GOT3 (cell line): Measurements from ENCODE around the gene PCAT6.

Source experiments
- DNase-seq: peaks from one replicate; lab custom pipeline; 2025; ENCODE audit warnings: mixed read lengths; lab: John Stamatoyannopoulos, UW

PCAT6 gene

GRCh38 chr1:202850593-202851362, 40.0 kb downstream of the PCAT6 start:
- no peak for DNase-seq

GRCh38 chr1:202852163-202852904, 41.6 kb downstream of the PCAT6 start:
- no peak for DNase-seq

- no peak for DNase-seq
Observed at GRCh38 chr1:202854787-202855186, 44.0 kb downstream of the PCAT6 start.

GRCh38 chr1:202856014-202856413, 45.3 kb downstream of the PCAT6 start:
- DNase-seq: no peak

GRCh38 chr1:202857136-202857610, 46.4 kb downstream of the PCAT6 start:
- DNase-seq: no peak

GRCh38 chr1:202858331-202858730, 47.6 kb downstream of the PCAT6 start:
- DNase-seq: no peak

- DNase-seq: no peak
Observed at GRCh38 chr1:202858789-202859414, 48.1 kb downstream of the PCAT6 start.

GRCh38 chr1:202860744-202861419, 50.1 kb downstream of the PCAT6 start:
- DNase-seq: no peak
